NK-92 treated with Interleukin-12 subunit alpha and Interleukin-12 subunit beta, amount 100 ng/mL, for 24 hours (cell line): Measurements from ENCODE around the gene GCFC2.
"Not testable (repeated sequence)": the region's sequence is repeated elsewhere in the genome, so short reads cannot be mapped to it uniquely, and the experiment has no call there.

Experiments
- DNase-seq: peaks from one replicate; lab custom pipeline; 2025; lab: John Stamatoyannopoulos, UW

Gene GCFC2

GRCh38 chr2:75710577-75711253 is at the start of gene GCFC2:
Gene GCFC2, minus strand, starts transcription at chr2:75710915. Its CDS starts 60 bp downstream, at chr2:75710855.
- no peak for DNase-seq

GRCh38 chr2:75752828-75753227 is 42.1 kb upstream of the GCFC2 start:
- no peak for DNase-seq

- no peak for DNase-seq
These were observed 41.2 kb upstream of the GCFC2 start for GRCh38 chr2:75751824-75752468.

- DNase-seq: no peak
These were observed 40.6 kb upstream of the GCFC2 start for GRCh38 chr2:75751360-75751759.

GRCh38 chr2:75737961-75738360 is 27.2 kb upstream of the GCFC2 start:
- no peak for DNase-seq

- DNase-seq: no peak
These were observed 25.6 kb upstream of the GCFC2 start for GRCh38 chr2:75736276-75736675.

- DNase-seq: no peak
These were observed 19.1 kb upstream of the GCFC2 start for GRCh38 chr2:75729861-75730260.

- no peak for DNase-seq
These were observed 18.1 kb upstream of the GCFC2 start for GRCh38 chr2:75728614-75729419.

GRCh38 chr2:75722687-75723086 is 12.0 kb upstream of the GCFC2 start:
- DNase-seq: no peak

GRCh38 chr2:75720525-75720924 is 9.8 kb upstream of the GCFC2 start:
- DNase-seq: no peak

GRCh38 chr2:75719616-75720015 is 8.9 kb upstream of the GCFC2 start:
- DNase-seq: no peak

- DNase-seq: no peak
These were observed 5.7 kb upstream of the GCFC2 start for GRCh38 chr2:75716406-75716805.

- DNase-seq: not testable (repeated sequence)
These were observed 875 bp upstream of the GCFC2 start for GRCh38 chr2:75711590-75711989.

- no peak for DNase-seq
These were observed 517 bp downstream of the GCFC2 start for GRCh38 chr2:75710220-75710576.

GRCh38 chr2:75709297-75709696 is 1.4 kb downstream of the GCFC2 start:
- DNase-seq: no peak

GRCh38 chr2:75707901-75708300 is 2.8 kb downstream of the GCFC2 start:
- no peak for DNase-seq

- DNase-seq: no peak
These were observed 4.8 kb downstream of the GCFC2 start for GRCh38 chr2:75705921-75706320.

GRCh38 chr2:75703589-75704287 is 7.0 kb downstream of the GCFC2 start:
- no peak for DNase-seq

- no peak for DNase-seq
These were observed 8.1 kb downstream of the GCFC2 start for GRCh38 chr2:75702593-75702992.

- no peak for DNase-seq
These were observed 11.8 kb downstream of the GCFC2 start for GRCh38 chr2:75698918-75699317.

- no peak for DNase-seq
These were observed 22.5 kb downstream of the GCFC2 start for GRCh38 chr2:75688196-75688595.

- not testable (repeated sequence) for DNase-seq
These were observed 27.3 kb downstream of the GCFC2 start for GRCh38 chr2:75683430-75683829.
